ENCODE results near the gene ZGPAT.
"Not testable (repeated sequence)": the region's sequence is repeated elsewhere in the genome, so short reads cannot be mapped to it uniquely, and the experiment has no call there.

Gene ZGPAT

DNA sequence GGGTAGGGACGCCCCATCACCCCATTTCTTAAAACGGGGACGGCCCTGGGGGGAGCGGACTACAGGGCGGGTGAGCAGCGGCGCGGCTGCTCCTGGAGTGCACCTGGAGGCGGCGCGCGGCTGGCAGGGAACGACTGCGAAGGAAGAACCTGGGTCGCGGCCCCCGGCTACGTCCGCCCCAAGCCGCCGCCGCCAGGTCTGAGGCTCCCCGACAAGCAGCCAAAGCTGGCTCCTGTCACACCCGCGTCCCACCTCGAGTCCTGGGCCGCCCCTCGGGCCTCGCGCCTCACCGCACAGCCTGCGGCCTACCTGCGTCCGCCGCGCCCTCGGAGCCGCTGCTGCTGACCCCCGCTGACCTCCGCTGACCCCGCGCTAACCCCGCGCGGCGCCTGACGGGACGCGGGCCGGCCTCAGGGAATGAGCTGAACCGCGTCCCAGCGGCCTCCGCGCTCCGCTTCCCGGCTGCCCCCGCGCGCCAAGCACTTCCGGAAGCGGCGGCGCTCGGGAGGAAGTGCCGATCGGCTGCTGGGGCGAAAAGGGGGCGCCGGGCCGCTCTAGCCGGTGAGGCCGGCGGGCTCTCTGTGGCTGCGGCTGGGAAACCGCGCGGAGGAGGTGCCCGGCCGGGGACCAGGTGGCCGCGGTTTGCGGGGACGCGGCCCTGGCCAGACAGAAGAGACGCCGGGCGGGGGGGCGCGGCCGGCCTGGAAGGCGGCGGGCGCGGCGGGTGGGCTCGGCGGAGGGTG is at the start of gene ZGPAT, which contains the start of gene ARFRP1:
ZGPAT (plus strand) TSS at position 482 of the 743 bp plus-strand sequence. CDS start 542 bp downstream, outside the sequence.
ARFRP1 (minus strand) TSS at position 419 of the 743 bp plus-strand sequence. CDS start 885 bp downstream, outside the sequence.
- peak; percentile 73 for DNase-seq

- no peak for DNase-seq
These were observed 49.1 kb upstream of the ZGPAT start for GRCh38 chr20:63658749-63659187.

DNA sequence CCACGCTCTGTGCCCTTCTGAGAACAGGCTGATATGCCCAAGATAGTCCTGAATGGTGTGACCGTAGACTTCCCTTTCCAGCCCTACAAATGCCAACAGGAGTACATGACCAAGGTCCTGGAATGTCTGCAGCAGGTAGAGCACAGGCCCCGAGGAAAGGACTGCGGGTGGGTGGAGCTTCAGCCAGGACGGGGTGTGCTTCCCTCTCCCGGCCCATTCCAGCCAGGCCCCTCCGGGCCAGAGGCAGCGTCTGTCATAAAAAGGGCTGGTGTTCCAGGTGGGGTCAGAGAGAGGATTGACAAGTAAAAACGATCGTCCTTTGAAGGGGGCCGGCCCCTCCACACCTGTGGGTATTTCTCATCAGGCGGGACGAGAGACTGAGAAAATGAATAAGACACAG is 48.5 kb upstream of the ZGPAT start:
- DNase-seq, result no peak

DNA sequence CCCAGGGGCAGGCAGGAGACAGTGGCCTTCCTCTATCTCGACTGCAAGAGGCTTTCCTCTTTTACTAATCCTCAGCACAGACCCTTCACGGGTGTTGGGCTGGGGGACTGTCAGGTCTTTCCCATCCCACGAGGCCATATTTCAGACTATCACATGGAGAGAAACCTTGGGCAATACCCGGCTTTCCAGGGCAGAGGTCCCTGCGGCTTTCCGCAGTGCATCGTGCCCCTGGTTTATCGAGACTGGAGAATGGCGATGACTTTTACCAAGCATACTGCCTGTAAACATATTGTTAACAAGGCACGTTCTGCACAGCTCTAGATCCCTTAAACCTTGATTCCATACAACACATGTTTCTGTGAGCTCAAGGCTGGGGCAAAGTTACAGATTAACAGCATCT is 47.7 kb upstream of the ZGPAT start:
- DNase-seq, result not testable (repeated sequence)

- DNase-seq, result no peak
These were observed 47.2 kb upstream of the ZGPAT start for GRCh38 chr20:63660622-63661021.

DNA sequence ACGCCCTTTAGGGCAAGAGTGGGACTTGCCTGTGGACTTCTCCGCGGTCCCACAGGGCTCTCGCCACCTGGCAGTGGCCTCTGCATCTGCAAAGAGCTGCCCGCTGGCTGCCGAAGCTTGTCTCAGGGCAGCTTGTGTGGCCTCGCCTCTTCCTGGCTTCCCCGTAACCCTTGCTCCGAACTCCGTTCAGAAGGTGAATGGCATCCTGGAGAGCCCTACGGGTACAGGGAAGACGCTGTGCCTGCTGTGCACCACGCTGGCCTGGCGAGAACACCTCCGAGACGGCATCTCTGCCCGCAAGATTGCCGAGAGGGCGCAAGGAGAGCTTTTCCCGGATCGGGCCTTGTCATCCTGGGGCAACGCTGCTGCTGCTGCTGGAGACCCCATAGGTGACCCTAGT is 46.7 kb upstream of the ZGPAT start:
- DNase-seq, result no peak

GRCh38 chr20:63661959-63662812 is 45.7 kb upstream of the ZGPAT start:
- no peak for DNase-seq

DNA sequence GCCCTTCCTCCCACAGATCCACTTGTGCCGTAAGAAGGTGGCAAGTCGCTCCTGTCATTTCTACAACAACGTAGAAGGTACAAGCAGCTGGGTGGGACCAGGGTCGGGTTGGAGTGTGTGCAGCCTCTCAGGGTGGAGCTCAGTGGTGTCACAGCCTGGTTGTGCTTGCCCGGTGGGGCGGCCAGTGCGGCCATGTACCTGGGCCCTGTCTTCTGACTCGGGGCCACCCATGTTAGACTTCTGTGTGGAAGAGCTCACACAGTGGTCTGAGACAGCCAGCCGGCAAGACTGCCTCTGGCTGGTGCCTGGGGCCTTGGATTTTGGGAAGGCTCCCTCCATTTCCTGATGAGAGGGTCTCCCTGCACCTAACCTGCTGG is 45.0 kb upstream of the ZGPAT start:
- DNase-seq, result no peak

GRCh38 chr20:63663332-63664066 is 44.3 kb upstream of the ZGPAT start:
- DNase-seq, result no peak

- no peak for DNase-seq
These were observed 43.5 kb upstream of the ZGPAT start for GRCh38 chr20:63664143-63664851.

GRCh38 chr20:63664861-63665594 is 42.8 kb upstream of the ZGPAT start:
- no peak for DNase-seq

- DNase-seq, result no peak
These were observed 42.1 kb upstream of the ZGPAT start for GRCh38 chr20:63665708-63666107.

GRCh38 chr20:63667858-63668257 is 40.0 kb upstream of the ZGPAT start:
- no peak for DNase-seq

DNA sequence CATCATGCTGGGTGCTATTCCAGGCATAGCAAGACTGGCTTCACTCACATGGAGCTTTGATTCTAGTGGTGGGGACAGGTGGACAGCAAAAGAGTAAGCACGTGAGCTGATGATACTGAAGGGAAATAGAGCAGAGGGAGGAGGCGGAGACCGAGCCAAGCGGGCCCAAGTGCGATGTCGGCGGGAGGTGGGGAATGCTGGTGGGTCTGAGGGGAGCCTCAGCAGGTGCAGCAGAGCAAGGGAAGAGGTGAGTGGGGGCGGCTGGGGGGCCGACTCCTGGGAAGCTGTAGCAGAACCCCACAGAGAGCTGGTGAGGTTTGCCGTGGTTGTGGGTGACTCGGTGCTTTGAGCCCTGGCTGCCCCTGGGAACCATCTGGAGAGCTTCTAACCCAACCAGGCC is 39.5 kb upstream of the ZGPAT start:
- DNase-seq, result no peak

GRCh38 chr20:63671695-63672094 is 36.1 kb upstream of the ZGPAT start:
- not testable (repeated sequence) for DNase-seq

GRCh38 chr20:63672666-63673065 is 35.2 kb upstream of the ZGPAT start:
- no peak for DNase-seq

- no peak for DNase-seq
These were observed 33.9 kb upstream of the ZGPAT start for GRCh38 chr20:63673951-63674350.

DNA sequence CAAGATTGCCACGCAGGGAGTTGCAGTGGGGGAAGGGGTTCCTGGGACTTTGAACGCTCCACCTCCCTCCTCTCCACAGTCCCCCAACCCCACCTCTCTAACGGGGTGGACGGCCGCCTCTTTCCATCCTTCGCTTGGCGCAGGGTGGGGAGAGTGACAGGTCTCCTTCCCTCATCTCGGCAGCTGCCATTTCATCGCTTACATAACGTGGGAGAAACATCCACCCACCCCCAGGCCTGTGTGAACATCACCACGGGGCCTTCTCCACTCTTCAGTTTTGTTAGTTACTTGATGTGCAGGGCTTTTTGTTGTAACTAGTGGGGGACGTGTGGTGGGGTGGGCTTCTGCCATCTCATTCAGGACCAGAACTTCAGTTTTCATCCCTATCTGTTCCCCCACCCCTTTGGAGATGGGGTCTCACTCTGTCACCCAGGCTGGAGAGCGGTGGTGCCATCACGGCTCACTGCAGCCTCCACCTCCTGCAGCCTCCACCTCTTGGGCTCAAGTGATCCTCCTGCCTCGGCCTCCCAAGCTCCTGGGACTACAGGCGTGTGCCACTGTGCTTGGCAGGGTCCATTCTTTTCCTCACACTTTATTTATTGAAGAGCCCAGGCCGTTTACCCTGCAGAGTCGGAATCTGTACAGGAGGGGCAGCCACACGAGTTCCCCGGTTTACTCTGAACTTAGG is 32.0 kb upstream of the ZGPAT start:
- DNase-seq, result no peak

- DNase-seq, result no peak
These were observed 29.8 kb upstream of the ZGPAT start for GRCh38 chr20:63678071-63678470.

- DNase-seq, result no peak
These were observed 29.0 kb upstream of the ZGPAT start for GRCh38 chr20:63678667-63679465.

All from NCI-H1436 (cell line).